GM23338 (cell line): ENCODE data around the gene TBC1D16. TPM values are rescaled to one million over a fixed set of nuclear protein-coding genes. Genes with fewer than 3 reads are reported as not detected.

Experiments used
- ATAC-seq: fragments of 200-7000 bp; cut with Tn5 transposase; 3 replicates; pipeline ENCODE4 v1.9.1; 2020
- DNase-seq: peaks from one replicate; pipeline ENCODE4 v3.0.0-alpha.2; 2015; ENCODE audit warnings: low spot score
- H2AFZ ChIP-seq: fragments of 200-600 bp; sonication (generic); 2 replicates; pipeline ENCODE4 v1.8.0; 2016; ENCODE audit warnings: antibody characterized with exemption, mild to moderate bottlenecking, moderate library complexity
- H3F3A ChIP-seq: fragments of 200-600 bp; sonication (generic); replicated peaks from 2 replicates; pipeline ENCODE4 v1.8.0; 2017; ENCODE audit warnings: antibody characterized with exemption, mixed run types, low read depth
- H3K27ac ChIP-seq: fragments of 200-600 bp; sonication (generic); 2 replicates; pipeline ENCODE4 v1.6.1; 2016; ENCODE audit warnings: low read depth
- H3K27me3 ChIP-seq: fragments of 200-600 bp; sonication (generic); 2 replicates; pipeline ENCODE4 v1.8.0; 2016; ENCODE audit warnings: mild to moderate bottlenecking, mixed run types, moderate library complexity; ENCODE audit not compliant: insufficient read depth
- H3K36me3 ChIP-seq: fragments of 200-600 bp; sonication (generic); 2 replicates; pipeline ENCODE4 v1.8.0; 2016; ENCODE audit warnings: mild to moderate bottlenecking; ENCODE audit not compliant: insufficient read depth
- H3K4me1 ChIP-seq: fragments of 200-600 bp; sonication (generic); 2 replicates; pipeline ENCODE4 v1.8.0; 2016; ENCODE audit warnings: mild to moderate bottlenecking, moderate library complexity; ENCODE audit not compliant: insufficient read depth
- H3K4me2 ChIP-seq: fragments of 200-600 bp; sonication (generic); 2 replicates; pipeline ENCODE4 v1.7.1; 2017; ENCODE audit warnings: mixed run types
- H3K4me3 ChIP-seq: fragments of 200-600 bp; sonication (generic); 2 replicates; pipeline ENCODE4 v1.6.1; 2016; ENCODE audit warnings: mixed run types
- H3K79me2 ChIP-seq: fragments of 200-600 bp; sonication (generic); replicated peaks from 2 replicates; pipeline ENCODE4 v1.8.0; 2017; ENCODE audit warnings: mild to moderate bottlenecking; ENCODE audit not compliant: insufficient read depth
- H3K9me2 ChIP-seq: fragments of 200-600 bp; sonication (generic); 2 replicates; pipeline ENCODE4 v1.8.0; 2017; ENCODE audit not compliant: insufficient read depth
- H4K20me1 ChIP-seq: fragments of 200-600 bp; sonication (generic); replicated peaks from 2 replicates; pipeline ENCODE4 v1.8.0; 2017; ENCODE audit warnings: mild to moderate bottlenecking; ENCODE audit not compliant: insufficient read depth
- H3K27ac Mint-ChIP-seq: 2 replicates; pipeline ENCODE4 v1.8.0; 2020; ENCODE audit warnings: inconsistent platforms, mild to moderate bottlenecking, moderate library complexity, mixed read lengths
- H3K27me3 Mint-ChIP-seq: 3 replicates; pipeline ENCODE4 v1.8.0; 2022; ENCODE audit warnings: low read depth, mild to moderate bottlenecking, moderate library complexity, mixed read lengths, inconsistent platforms; ENCODE audit not compliant: insufficient read depth, poor library complexity
- H3K36me3 Mint-ChIP-seq: 3 replicates; pipeline ENCODE4 v1.8.0; 2021; ENCODE audit warnings: low read depth, mild to moderate bottlenecking, inconsistent platforms, moderate library complexity, mixed read lengths
- H3K4me1 Mint-ChIP-seq: 3 replicates; pipeline ENCODE4 v1.8.0; 2020; ENCODE audit warnings: mild to moderate bottlenecking, inconsistent platforms, mixed read lengths
- H3K4me3 Mint-ChIP-seq: 3 replicates; pipeline ENCODE4 v1.8.0; 2021; ENCODE audit warnings: moderate library complexity, mild to moderate bottlenecking, inconsistent platforms, mixed read lengths
- H3K9me3 Mint-ChIP-seq: 3 replicates; pipeline ENCODE4 v1.8.0; 2020; ENCODE audit warnings: moderate library complexity, mild to moderate bottlenecking, inconsistent platforms, mixed read lengths
- JUNB ChIP-seq: IDR thresholded peaks from one replicate; pipeline ENCODE4 v1.6.1; 2016; ENCODE audit warnings: antibody characterized with exemption; ENCODE audit not compliant: unreplicated experiment
- POLR2AphosphoS5 ChIP-seq: IDR thresholded peaks from 2 replicates; pipeline ENCODE4 v1.6.1; 2016; ENCODE audit warnings: antibody characterized with exemption, low read depth
- STAT1 ChIP-seq: IDR thresholded peaks from one replicate; pipeline ENCODE4 v1.6.1; 2016; ENCODE audit warnings: antibody characterized with exemption; ENCODE audit not compliant: unreplicated experiment
- polyA plus RNA-seq: library from polyadenylated mRNA; unstranded; fragments of >200 nt; fragmentation: Nextera tagmentation; extraction: Ambion mirVana; gene quantifications from 2 replicates; pipeline ENCODE4 v1.2.1, GENCODE V29; 2016
- total RNA-seq: library from RNA; depleted of rRNA; stranded (reverse); fragments of >200 nt; shearing (Covaris generic); gene quantifications from 2 replicates; pipeline ENCODE4 v1.2.3, GENCODE V29; 2014
- TF ChIP-seq, protein P1 (sequence below): fragments of 250-450 bp; sonication (Bioruptor Pico); IDR thresholded peaks from 2 replicates; pipeline ENCODE4 v1.5.0; 2020; ENCODE audit warnings: mild to moderate bottlenecking, moderate library complexity
- TF ChIP-seq, protein P2 (sequence below): IDR thresholded peaks from 2 replicates; pipeline ENCODE4 v1.6.1; 2016; ENCODE audit warnings: antibody characterized with exemption

Gene TBC1D16
- total and polyA plus RNA-seq, 2 experiments from 2014 or later: 16.7 to 104 TPM

DNA sequence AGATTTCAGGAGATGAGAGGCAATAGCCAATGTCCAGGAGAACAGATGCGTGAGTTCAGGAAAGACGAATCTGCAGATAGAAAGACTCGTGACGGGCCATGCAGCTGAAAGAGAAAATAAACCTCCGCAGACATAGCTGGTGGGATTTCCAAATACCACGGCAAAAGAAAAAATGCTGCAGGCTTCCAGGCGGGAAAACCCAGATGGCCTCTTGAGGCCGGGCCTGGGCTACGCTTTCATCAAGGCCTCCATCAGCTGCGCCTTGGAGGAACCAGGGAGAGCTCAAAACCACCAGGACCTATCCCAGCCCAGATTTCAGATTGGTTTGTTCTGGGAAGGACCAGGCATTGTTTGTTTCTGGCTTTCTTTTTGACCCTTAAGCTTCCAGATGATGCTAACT lies 17.4 kb upstream of the TBC1D16 start:
- TF ChIP-seq, protein P1, sequence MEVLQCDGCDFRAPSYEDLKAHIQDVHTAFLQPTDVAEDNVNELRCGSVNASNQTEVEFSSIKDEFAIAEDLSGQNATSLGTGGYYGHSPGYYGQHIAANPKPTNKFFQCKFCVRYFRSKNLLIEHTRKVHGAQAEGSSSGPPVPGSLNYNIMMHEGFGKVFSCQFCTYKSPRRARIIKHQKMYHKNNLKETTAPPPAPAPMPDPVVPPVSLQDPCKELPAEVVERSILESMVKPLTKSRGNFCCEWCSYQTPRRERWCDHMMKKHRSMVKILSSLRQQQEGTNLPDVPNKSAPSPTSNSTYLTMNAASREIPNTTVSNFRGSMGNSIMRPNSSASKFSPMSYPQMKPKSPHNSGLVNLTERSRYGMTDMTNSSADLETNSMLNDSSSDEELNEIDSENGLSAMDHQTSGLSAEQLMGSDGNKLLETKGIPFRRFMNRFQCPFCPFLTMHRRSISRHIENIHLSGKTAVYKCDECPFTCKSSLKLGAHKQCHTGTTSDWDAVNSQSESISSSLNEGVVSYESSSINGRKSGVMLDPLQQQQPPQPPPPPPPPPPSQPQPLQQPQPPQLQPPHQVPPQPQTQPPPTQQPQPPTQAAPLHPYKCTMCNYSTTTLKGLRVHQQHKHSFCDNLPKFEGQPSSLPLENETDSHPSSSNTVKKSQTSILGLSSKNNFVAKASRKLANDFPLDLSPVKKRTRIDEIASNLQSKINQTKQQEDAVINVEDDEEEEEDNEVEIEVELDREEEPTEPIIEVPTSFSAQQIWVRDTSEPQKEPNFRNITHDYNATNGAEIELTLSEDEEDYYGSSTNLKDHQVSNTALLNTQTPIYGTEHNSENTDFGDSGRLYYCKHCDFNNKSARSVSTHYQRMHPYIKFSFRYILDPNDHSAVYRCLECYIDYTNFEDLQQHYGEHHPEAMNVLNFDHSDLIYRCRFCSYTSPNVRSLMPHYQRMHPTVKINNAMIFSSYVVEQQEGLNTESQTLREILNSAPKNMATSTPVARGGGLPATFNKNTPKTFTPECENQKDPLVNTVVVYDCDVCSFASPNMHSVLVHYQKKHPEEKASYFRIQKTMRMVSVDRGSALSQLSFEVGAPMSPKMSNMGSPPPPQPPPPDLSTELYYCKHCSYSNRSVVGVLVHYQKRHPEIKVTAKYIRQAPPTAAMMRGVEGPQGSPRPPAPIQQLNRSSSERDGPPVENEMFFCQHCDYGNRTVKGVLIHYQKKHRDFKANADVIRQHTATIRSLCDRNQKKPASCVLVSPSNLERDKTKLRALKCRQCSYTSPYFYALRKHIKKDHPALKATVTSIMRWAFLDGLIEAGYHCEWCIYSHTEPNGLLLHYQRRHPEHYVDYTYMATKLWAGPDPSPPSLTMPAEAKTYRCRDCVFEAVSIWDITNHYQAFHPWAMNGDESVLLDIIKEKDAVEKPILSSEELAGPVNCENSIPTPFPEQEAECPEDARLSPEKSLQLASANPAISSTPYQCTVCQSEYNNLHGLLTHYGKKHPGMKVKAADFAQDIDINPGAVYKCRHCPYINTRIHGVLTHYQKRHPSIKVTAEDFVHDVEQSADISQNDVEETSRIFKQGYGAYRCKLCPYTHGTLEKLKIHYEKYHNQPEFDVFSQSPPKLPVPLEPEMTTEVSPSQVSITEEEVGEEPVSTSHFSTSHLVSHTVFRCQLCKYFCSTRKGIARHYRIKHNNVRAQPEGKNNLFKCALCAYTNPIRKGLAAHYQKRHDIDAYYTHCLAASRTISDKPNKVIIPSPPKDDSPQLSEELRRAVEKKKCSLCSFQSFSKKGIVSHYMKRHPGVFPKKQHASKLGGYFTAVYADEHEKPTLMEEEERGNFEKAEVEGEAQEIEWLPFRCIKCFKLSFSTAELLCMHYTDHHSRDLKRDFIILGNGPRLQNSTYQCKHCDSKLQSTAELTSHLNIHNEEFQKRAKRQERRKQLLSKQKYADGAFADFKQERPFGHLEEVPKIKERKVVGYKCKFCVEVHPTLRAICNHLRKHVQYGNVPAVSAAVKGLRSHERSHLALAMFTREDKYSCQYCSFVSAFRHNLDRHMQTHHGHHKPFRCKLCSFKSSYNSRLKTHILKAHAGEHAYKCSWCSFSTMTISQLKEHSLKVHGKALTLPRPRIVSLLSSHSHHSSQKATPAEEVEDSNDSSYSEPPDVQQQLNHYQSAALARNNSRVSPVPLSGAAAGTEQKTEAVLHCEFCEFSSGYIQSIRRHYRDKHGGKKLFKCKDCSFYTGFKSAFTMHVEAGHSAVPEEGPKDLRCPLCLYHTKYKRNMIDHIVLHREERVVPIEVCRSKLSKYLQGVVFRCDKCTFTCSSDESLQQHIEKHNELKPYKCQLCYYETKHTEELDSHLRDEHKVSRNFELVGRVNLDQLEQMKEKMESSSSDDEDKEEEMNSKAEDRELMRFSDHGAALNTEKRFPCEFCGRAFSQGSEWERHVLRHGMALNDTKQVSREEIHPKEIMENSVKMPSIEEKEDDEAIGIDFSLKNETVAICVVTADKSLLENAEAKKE (CRISPR knock-in tag): no peak
- TF ChIP-seq STAT1 (no peak), POLR2AphosphoS5 (no peak), JUNB (no peak)
- Mint-ChIP-seq H3K4me1 (peaks cover 24% of the 10 kb centered on the region), H3K9me3 (no peaks in the 10 kb centered on the region), H3K4me3 (no peak overlapping the region; the same call in 2 of the 3 replicates), H3K27ac (no peak overlapping the region), H3K36me3 (peaks cover 12% of the 10 kb centered on the region; the same call in 2 of the 3 replicates), H3K27me3 (peaks cover 9% of the 10 kb centered on the region)
- Histone ChIP-seq H3K4me2 (no peak overlapping the region), H3K9me2 (no peaks in the 10 kb centered on the region), H3K4me3 (no peak overlapping the region), H4K20me1 (no peaks in the 10 kb centered on the region), H2AFZ (no peak overlapping the region), H3F3A (no peaks in the 10 kb centered on the region), H3K4me1 (peaks cover 6% of the 10 kb centered on the region), H3K27ac (peak overlapping the region; percentile 51; the same call in 1 of the 2 replicates), H3K27me3 (no peaks in the 10 kb centered on the region), H3K36me3 (no peaks in the 10 kb centered on the region), H3K79me2 (no peaks in the 10 kb centered on the region)
- ATAC-seq (no peak), DNase-seq (no peak)

DNA sequence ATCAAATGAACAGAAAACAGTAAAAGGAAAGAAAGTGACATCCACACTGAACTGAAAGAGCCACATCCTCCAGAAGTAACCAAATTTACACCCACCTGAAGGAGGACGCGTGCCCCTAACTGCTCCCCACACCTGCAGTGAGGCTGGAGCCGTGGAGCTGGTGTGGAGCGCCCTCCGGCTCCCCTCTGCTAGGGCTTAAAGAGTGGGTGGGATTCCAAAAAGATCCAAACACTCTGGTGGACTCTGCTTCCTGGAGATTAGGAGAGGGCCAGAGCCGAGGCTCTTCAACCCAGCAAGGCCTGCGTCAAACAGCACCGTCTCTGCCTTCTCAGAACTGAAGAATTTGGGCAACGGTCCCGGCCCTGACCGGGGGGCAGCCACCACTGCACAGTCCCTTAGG lies 16.0 kb upstream of the TBC1D16 start:
- Histone ChIP-seq H4K20me1 (no peaks in the 10 kb centered on the region), H3K79me2 (no peaks in the 10 kb centered on the region), H3F3A (no peaks in the 10 kb centered on the region), H3K9me2 (no peaks in the 10 kb centered on the region), H2AFZ (no peak overlapping the region), H3K4me2 (no peak overlapping the region), H3K4me3 (no peak overlapping the region), H3K27me3 (no peaks in the 10 kb centered on the region), H3K27ac (no peak overlapping the region), H3K4me1 (peaks cover 6% of the 10 kb centered on the region), H3K36me3 (no peaks in the 10 kb centered on the region)
- DNase-seq (no peak), ATAC-seq (no peak)
- Mint-ChIP-seq H3K27ac (no peak overlapping the region), H3K27me3 (peaks cover 8% of the 10 kb centered on the region), H3K9me3 (no peaks in the 10 kb centered on the region), H3K36me3 (0 out of 3 replicates have a peak, but pooled peaks cover 12% of the 10 kb centered on the region), H3K4me1 (peaks cover 24% of the 10 kb centered on the region), H3K4me3 (no peak overlapping the region)
- TF ChIP-seq, protein P2, sequence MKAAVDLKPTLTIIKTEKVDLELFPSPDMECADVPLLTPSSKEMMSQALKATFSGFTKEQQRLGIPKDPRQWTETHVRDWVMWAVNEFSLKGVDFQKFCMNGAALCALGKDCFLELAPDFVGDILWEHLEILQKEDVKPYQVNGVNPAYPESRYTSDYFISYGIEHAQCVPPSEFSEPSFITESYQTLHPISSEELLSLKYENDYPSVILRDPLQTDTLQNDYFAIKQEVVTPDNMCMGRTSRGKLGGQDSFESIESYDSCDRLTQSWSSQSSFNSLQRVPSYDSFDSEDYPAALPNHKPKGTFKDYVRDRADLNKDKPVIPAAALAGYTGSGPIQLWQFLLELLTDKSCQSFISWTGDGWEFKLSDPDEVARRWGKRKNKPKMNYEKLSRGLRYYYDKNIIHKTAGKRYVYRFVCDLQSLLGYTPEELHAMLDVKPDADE: no peak
- TF ChIP-seq STAT1: no peak
- TF ChIP-seq, protein P1 (CRISPR knock-in tag): no peak
